Activated CD4-positive, alpha-beta T cell treated with anti-CD3 and anti-CD28 coated beads, Interleukin-2, amount 50 U/mL, for 4 hours (primary cell): ENCODE measurements around the gene WDR72.

Source experiments
- DNase-seq, 2 experiments: peaks; one replicate each; pipeline ENCODE4 v3.0.0-alpha.2; 2020

Gene WDR72

DNA sequence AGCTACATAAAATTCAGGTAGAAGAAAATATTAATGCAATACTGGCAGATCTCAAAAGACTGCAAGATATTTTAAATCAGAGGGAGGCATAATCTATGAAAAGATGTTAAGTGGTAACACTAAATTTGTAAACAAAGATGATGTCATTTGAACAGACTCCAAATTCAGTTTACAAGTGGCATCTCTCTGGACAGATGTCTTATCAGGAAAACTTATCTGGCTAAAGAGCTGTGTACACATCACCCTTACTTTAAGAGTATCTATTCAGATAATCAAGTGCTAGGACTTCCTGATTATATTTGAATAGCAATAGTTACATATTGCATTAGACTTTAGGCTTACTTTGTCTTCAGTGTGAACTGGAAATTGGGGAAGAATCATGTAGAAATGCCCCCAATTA is 231.5 kb downstream of the WDR72 start:
- no peak for DNase-seq

GRCh38 chr15:53525894-53526293 is 233.6 kb downstream of the WDR72 start:
- no peak for DNase-seq

DNA sequence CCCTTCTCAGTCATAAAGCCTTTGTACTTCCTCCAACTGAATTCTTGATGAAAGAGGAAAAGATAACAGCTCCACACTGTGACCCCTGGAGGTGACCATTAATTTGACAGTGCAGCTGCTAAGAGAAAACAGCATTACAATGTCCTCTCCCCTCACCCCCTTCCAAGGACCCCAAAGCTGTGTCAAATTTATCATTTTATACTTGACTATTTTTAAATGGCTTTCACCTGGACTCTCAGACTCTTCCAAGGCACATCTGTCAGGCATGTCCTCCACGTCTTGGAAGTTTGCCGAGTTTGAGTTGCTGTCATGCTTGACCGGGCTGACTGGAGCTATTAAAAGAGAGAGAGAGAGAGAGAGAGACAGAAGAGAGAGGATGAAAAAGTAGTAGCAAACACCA is 236.5 kb downstream of the WDR72 start:
- DNase-seq, result no peak

DNA sequence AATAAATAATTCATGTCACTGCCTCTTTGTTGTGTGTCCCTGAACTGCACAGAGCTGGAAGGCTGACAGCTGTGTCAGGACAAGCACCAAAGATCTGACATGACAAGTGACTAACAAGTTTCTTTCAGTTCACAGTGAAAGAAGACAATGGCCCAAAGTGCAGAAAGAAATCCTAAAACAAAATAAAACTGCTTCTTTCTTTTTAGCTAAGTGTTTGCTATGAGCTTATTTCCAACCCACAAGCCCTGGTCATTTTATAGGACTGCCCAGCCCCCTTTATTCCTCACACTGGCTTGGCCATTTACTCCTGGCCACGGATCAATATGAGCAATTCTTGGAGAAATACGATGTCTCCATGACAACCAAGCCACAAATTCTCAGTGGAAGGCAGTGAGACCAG is 238.5 kb downstream of the WDR72 start:
- no peak for DNase-seq

GRCh38 chr15:53513431-53513830 is 246.0 kb downstream of the WDR72 start:
- DNase-seq, result no peak

DNA sequence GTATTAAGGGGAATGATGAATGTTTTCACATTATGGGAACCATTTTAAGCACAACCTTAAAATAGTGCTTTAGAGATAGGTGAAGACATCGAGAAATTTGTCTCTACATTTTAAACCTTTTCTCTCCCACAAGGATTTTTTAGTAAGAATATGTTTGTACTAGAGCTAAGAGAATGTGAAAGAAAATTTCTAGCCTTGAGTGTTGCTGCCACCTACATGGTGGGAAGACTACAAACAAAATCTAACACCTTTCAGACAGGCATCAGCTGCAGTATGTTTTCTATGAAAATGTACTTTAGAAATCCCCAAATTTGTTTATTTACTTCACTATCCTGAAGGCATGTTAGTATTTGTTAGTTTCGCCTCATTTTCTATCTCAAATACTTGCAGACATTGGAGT is 247.4 kb downstream of the WDR72 start:
- DNase-seq, result no peak

DNA sequence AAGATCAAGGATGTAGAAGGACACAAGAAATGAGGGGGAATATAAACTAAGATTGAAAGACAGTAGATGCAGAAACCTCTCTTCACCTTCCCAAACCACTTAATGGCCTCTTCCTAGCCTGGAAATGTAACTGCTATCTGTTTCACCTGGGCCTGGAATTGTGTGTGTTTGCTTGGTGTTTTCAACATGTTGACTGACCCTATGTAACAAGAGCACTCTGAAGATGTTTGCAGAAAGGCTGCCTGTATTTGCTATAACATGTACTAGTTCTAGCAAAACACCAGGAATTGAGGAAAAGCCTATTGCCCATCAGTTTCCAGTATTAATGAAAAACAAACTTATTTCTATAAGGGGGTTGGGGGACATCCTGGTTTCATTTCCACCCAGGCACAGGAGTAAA is 248.3 kb downstream of the WDR72 start:
- no peak for DNase-seq

- DNase-seq, result no peak
Measured at GRCh38 chr15:53506370-53506769, 253.1 kb downstream of the WDR72 start.

DNA sequence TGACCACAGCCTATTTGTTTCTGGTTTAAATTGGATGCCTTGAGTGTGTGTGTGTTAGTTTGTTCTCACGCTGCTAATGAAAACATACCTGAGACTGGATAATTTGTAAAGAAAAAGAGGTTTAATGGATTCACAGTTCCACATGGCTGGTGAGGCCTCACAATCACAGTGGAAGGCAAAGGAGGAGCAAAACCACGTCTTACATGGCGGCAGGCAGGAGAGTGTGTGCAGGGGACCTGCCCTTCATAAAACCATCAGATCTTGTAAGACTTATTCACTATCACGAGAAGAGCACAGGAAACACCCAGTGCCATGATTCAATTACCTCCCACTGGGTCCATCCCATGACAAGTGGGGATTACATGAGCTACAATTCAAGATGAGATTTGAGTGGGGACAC is 260.5 kb downstream of the WDR72 start:
- DNase-seq, result no peak

DNA sequence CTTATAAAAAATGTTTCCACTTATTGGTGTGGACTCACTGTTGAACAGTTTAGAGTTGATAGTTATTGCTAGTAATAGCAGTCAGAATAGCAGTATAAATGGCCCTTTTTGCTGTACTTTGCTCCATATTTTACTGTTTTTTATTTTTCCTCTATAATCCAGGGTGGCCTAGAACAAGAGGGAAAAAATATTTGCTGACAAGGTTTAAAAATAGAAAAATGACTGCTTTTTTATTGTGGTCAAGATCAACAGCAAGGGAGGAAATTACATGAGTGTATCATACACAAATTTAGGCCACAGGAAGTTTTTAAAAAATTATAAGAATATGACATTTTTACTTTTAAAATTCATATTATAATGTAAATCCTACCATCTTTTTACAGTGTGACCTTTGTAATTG is 269.1 kb downstream of the WDR72 start:
- no peak for DNase-seq

GRCh38 chr15:53482055-53482454 is 277.4 kb downstream of the WDR72 start:
- no peak for DNase-seq

GRCh38 chr15:53477981-53478766 is 281.3 kb downstream of the WDR72 start:
- DNase-seq, result no peak

DNA sequence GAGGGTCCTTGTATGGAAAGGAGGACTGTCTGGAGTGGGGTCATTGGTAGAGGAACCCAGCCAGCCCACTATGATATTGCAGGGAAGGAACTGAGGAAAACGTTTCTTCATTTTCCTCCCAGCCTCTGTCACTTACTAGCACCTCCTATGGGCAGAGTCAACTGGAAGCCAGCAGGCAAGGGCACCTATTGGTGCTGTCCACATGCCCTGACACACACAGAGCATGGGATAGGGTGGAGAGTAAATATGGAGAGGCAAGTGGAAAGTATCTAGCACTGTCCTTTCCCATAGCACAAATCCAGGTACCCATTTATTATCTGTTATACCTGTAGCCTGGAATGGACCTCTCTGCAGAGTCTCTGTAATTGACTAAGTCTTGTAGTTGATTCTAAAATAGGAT is 285.6 kb downstream of the WDR72 start:
- DNase-seq, result no peak

GRCh38 chr15:53473435-53473834 is 286.0 kb downstream of the WDR72 start:
- DNase-seq, result no peak

- no peak for DNase-seq
Measured at GRCh38 chr15:53472883-53473282, 286.6 kb downstream of the WDR72 start.

DNA sequence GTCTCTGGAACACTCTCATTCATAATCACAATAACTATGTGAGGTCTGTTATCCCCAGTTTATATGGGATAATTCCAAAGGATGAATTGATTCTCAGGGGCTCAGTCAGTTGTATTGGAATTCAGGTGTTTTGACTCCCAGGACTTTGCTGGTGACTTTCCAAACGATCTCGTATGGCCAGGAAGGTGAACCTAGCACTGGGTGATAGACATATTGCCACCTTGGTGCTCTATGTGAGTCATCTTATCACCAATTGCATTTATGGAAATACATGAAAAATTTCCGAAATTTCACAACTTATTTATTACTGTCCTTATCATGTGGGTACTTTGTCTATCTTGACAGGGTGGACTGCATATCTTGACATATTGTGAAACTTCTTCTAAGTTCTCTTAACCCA is 287.3 kb downstream of the WDR72 start:
- no peak for DNase-seq

GRCh38 chr15:53470743-53471142 is 288.7 kb downstream of the WDR72 start:
- DNase-seq, result no peak

- DNase-seq, result no peak
Measured at GRCh38 chr15:53469422-53469821, 290.0 kb downstream of the WDR72 start.
